Fibroblast of skin of scalp (primary cell): ENCODE data around the gene IWS1. TPM values are rescaled to one million over a fixed set of nuclear protein-coding genes. Genes with fewer than 3 reads are reported as not detected.
"Not testable (repeated sequence)": the region's sequence is repeated elsewhere in the genome, so short reads cannot be mapped to it uniquely, and the experiment has no call there.

Source experiments
- DNase-seq: peaks from one replicate; pipeline ENCODE4 v3.0.0-alpha.2; 2013
- polyA plus RNA-seq, 2 experiments: library from polyadenylated mRNA; unstranded; fragments of 120-200 nt; gene quantifications; one replicate each; pipeline ENCODE4 v1.2.1, GENCODE V29; 2013; ENCODE audit not compliant: insufficient read length in 2 of 2

Gene IWS1
- polyA plus RNA-seq (2013, experiment 1 of 2; ENCODE audit: insufficient read length): 52.6 TPM
- 56.6 TPM for polyA plus RNA-seq (2013, experiment 2 of 2; ENCODE audit: insufficient read length)

DNA sequence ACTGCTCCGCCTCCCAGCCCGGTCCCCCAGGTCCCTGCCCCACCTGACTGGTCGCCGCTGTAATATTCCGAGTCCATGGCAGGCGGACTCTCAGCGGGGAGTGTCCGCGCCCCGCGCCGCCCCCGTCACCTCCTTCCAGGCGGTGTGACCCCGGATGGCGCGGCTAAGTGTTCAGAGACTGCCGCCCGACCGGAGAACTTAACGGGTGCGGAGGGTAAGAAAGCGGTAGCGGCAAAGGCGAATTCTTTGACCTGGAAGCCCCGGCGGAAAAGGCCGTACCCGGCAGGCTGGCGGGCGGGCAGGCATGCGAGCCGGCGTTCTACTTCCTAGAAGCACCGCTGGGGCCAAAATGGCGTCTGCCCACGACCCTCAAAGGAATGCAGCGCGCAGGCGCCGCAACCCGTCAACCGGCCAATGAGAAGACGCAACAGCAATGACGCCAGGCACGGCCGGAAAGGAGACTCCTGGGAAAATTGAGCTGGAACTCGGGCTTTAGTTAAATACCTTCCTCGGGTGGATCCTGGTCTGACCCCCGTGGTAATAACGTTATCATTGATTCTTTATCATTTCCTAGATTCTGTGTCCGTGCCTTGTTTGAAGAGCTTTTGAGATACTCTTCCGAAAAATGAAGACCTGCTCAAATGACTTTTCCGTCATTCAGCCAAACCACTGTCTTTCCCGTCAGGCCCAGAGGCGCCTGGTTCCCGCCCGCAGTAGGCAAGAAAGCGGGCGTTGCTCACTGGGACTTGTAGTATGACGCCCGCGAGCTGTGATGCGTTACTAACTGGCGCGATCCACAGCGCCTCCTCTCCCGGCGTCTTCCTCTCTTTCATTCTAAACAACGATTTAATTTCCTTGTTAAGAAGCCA is at the start of gene IWS1:
Gene IWS1 (minus strand): TSS at position 358 of the 869 bp plus-strand sequence. CDS start 281 bp downstream, at position 77.
- peak; percentile 97 for DNase-seq

DNA sequence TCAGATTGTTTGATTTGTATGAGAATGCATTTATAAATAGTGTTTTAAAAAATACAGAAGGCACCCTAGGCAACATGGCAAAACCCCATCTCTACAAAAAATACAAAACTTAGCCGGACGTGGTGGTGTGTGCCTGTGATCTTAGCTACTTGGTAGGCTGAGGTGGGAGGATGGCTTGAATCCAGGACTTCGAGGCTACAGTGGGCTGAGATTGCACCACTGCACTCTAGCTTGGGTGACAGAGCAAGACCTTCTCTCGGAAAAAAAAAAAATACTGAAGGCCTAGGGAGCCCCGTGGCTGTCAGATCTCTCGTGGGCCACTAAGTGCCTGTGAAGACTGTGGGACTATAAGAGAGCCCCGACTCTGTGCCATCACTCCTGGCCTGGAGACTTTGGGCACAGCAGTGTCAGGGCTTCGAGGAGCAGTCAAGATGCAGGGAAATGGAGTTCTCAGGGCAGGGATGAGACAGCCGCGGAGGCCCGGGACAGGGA is 49.7 kb upstream of the IWS1 start:
- no peak for DNase-seq

DNA sequence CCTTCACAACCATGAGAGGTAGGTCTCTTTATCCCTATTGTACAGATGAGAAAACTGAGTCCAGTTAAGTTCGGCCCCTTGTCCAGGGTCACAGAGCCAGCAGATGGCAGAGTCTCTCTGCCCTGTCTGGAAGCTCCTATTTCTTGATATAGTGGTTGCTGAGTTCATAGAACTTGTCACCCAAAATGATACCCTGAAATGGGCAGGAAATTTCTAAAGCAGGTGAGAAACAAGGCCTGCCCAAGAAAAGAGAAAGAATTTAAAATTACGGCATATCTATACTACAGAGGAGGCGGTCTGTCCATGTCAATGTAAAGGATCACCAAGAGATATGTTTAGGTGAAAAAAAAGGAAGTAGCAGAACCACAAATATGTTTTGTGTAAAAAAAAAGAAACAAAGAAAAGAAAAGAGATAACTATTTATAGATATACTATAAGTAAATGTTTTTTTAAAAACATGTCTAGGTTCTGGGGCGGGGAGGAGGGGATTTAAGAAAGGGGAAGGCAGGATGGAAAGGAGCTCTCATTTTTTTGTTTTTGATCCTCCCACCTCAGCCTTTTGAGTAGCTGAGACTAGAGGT is 49.0 kb upstream of the IWS1 start:
- DNase-seq: no peak

DNA sequence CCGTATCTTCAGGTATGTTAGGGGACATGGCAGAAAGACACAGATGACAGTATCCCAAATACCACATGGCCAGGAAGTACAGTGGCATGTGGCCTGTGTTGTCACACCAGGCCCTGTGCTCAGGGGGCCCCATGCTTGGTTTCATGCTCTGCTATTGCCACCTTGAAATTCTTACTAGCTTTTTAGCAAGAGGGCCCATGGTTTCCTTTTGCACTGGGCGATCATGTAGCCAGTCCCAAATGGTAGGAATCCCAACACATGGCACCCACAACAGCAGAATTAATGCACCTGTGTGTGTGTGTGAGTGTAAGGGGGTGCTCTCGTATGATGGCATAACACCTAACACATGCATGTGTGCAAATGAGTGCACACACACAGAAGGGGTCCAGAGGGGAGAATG is 48.4 kb upstream of the IWS1 start:
- DNase-seq: no peak

DNA sequence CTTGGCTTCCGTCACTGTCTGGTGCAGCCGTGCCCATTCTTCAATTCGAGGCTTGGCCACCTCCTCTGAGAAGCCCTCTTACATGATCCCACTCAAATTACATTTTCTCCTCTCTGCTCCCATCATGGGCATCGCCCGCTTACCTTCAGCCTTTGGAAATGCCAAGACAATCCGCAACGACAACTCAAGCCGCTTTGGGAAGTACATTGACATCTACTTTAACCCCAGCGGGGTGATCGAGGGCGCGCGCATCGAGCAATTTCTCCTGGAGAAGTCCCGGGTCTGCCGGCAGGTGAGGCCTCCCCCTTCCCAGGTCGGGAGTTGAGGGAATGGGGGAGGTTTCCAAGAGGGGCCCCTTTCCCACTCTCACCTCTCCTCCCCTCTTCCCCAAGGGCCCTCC is 47.5 kb upstream of the IWS1 start:
- DNase-seq: no peak

DNA sequence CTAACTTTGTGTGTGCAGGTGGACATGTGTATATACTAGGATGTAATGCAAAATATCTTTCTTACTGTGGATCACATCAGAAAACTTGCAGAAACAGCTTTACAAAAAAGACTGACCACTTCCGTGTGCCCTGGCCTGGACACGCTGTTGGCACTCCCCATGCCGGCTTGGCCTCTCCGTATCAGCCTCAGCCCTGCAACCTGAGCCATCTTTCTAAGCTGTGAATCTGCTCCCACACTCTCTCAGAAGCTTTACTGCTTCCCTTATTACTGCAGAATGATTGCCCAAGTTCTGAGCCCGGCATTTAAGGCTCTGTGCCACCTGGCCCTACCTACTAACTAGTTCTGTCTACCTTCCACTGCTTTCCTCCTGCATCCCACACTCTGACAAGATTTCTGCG is 47.0 kb upstream of the IWS1 start:
- DNase-seq: no peak

DNA sequence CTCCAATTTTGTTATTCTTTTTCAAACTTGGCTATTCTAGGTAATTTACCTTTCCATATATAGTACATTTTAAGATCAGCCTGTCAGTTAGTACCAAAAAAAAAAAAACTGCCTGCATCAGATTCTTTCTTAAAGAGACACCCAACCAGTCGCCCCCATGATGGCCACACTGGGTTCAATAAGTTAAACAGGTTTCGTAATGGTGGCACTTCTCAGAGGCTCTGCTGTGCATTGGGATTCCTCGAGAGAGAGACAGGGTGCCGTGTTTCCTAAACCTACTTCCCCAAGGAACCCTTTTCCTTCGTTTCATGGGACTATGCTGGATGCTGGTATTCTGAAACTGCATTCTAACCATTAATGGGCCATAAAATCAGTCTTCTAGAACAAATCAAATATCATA is 46.6 kb upstream of the IWS1 start:
- no peak for DNase-seq

DNA sequence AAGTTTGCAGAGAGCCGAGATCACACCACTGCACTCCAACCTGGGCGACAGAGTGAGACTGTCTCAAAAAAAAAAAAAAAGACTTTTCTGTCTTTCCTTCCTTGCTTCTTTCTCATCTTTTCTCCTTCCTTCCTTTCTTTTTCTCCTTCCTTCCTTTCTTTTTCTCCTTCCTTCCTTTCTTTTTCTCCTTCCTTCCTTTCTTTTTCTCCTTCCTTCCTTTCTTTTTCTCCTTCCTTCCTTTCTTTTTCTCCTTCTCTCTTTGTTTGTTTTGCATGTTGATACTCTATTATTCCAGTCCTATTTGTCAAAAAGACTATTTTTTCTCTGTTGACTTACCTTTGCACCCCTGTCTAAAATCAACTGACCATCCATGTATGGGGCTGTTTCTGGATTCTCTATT is 46.1 kb upstream of the IWS1 start:
- not testable (repeated sequence) for DNase-seq

DNA sequence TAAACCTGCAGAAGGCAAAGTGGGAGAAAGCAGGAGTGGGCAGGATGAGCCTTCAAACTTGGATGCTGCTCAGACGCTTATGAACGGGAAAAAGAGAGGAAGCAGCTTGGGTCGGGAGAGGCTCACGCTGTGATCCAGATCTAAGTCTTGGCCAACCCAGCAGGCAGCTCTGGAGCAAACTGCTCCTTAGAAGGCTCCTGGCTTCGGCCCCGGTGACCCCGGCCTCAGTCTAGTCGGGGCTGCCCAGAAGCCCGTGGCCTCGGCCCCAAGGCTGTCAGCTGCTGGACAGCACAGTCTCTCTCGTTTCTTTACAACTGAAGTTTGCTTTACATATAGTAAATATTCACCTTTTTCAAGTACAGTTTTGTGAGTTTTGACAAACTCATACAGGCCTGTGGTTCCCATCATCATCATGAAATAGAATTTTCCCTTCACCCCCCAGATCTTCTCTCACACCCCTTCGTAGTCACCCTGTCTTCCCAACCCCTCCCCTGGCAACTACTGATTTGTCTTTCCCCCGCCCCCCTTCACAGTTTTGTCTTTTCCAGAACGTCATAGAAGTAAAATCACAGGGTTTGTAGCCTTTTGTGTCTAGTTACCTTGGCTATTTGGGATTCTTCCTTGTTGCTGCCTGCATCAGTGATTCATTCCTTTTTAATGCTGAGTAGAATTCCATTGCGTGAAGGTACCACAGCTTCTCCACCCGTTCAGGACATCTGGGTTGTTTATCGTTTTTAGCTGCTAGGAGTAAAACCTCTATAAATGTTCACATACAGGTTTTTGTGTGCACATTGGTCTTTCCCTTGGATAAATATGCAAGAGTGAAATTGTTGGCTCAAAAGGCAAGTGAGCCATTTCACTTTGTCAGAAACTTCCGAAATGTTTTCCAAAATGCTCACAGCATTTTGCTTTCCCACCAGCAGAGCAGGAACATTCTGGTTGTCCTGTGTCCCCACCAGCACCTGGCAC is 44.3 kb upstream of the IWS1 start:
- peak; percentile 8 for DNase-seq

DNA sequence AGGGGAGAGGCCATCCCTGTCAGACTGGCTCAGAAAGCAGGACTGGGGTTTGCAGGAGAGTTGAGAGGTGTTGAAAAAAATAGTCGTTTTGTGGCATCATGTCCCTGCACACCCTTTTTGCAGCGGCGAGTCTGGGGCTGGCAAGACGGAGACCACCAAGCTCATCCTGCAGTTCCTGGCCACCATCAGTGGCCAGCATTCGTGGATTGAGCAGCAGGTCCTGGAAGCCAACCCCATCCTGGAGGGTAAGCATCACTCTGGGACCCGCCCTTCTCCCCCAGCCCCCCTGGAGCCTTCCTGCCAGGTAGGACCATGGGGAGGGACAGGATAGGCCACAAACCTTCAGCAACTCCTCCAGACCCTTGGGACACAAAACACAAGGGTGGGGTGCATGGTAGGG is 43.4 kb upstream of the IWS1 start:
- no peak for DNase-seq

DNA sequence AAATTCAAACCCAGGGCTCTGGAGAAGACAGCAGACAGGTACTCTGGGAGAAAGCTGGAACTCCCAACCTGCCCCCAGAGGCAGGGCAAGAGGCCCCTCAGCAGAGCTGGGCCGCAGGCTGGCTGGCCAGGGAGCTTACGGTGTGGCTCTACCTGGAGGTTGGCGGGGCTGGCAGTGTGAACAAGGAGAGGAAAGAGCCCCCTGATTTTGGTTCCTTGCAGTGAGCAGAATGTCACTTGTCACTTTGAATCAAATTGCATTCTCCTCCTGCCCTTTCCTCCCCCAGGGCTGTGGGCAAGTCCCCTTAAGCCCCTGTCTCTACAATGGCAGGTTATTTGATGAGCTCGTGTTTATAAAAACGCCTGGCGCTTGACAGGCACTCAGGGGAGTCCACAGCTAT is 41.8 kb upstream of the IWS1 start:
- no peak for DNase-seq

DNA sequence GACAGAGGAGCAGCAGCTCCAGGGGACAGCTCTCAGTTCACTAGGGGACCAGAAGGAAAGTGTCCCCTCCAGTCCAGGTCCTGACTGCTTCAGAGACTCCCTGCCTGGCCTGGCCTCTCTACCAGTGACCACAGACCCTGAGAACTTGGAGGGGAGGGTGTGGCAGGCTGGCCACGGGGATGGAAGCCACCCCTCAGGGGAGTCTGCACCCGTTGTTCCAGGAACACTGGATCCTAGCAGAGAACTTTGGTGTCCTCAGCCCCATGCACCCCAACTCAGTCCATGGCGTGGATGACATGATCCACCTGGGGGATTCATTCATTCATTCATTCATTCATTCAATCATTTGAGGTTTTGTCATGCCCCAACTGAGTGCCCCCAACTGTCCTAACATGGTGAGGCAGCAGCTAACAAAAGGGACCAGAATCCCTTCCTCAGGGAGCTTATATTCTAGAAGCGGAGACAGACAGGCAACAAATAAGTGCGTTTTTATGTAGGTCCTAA is 41.1 kb upstream of the IWS1 start:
- DNase-seq: no peak

DNA sequence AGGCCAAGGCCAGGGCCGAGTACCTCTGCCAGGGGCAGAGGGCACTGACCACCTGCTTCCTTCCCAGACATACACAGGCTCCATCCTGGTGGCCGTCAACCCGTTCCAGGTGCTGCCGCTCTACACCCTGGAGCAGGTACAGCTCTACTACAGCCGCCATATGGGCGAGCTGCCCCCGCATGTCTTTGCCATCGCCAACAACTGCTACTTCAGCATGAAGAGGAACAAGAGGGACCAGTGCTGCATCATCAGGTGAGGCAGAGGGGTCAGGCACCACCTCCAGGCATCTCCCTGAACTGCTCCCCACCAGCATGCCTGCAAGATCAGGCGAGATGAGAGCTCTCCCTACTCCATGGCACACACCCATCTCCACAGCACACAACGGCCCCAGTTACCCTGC is 40.3 kb upstream of the IWS1 start:
- no peak for DNase-seq

DNA sequence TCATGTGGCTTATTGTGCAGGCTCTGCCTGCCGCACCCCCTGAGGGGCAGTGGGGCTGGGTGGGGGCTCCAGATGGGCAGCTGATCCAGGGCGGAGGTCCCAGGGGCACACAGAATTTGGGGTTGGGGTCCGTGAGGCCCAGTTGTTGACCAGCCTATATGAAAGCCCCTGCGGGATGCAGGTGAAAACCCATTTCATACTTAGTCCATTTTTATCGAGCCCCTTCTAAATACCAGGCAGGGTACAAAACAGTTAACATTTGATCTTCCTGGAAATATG is 39.8 kb upstream of the IWS1 start:
- no peak for DNase-seq

DNA sequence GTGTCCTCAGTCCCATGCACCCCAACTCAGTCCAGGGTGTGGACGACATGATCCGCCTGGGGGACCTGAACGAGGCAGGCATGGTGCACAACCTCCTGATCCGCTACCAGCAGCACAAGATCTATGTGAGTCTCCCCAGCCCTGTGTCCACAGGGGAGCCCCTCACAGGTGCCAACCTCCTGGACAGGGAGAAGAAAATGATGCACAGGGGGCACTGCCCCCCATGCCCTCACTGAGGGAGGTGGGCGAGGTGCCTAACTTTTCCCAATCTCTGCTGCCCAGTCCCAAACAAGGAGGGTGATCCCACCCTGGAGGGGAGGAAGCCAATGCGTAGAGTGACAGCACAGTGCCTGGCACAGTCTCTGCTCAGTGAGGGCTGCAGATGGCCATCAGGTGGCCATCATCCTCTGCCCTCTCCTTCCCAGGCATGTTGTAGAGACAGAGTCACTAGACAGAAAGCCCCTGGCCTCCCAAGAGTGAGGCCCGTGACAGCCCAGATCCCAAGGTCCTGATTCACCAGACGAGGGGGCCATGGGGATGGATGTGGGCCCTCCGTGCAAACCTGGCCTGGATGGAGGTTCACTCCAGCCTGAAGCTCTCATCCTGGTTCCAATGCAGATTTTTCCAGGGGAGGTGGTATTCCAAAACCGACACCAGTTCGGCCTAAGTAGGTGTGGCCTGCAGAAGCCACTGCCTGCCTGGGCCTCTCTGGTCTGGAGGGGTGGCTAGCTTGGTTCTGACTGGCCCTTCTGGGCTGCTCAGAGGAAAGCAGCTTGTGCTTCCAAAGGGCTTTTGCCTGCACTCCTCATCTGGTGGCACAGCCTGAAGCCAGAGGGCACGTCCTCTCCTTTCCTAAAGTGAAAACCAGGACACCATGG is 39.2 kb upstream of the IWS1 start:
- DNase-seq: no peak

DNA sequence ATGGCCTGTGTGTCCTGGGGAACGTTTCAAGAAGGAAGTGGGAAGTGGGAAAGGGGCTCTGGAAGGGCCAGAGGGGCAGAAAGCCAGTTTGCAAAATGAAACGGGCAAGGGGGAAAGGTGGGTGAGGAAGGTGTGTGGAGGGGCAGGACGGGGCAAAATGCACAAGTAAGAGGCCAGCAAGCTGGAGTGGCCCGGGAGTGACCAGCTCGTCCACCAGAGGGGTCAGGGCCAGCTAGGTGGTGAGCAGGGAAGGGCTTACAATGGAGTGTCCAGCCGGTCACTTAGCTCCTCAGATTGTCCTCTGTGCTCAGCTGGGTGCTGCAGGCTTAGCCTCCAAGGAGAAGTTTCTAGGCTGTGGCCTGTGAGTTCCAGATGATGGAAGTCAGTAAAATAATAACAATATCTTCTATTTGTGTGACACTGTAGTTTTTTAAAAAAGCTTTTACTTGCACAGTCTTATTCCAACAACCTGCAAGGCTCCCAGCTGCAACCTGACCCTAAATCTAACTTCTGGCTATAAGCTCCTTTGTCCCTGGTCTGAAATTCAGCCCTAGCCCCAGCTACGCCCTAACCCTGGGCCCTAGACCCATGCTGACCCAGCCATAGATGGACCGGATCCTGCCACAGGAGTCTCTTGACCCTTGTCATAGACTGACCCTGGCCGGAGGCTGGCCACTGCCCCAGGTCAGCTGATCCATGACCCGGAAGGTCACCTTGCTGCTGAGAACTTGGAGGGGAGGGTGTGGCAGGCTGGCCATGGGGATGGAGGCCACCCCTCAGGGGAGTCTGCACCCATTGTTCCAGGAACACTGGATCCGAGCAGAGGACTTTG is 38.4 kb upstream of the IWS1 start:
- DNase-seq: no peak

DNA sequence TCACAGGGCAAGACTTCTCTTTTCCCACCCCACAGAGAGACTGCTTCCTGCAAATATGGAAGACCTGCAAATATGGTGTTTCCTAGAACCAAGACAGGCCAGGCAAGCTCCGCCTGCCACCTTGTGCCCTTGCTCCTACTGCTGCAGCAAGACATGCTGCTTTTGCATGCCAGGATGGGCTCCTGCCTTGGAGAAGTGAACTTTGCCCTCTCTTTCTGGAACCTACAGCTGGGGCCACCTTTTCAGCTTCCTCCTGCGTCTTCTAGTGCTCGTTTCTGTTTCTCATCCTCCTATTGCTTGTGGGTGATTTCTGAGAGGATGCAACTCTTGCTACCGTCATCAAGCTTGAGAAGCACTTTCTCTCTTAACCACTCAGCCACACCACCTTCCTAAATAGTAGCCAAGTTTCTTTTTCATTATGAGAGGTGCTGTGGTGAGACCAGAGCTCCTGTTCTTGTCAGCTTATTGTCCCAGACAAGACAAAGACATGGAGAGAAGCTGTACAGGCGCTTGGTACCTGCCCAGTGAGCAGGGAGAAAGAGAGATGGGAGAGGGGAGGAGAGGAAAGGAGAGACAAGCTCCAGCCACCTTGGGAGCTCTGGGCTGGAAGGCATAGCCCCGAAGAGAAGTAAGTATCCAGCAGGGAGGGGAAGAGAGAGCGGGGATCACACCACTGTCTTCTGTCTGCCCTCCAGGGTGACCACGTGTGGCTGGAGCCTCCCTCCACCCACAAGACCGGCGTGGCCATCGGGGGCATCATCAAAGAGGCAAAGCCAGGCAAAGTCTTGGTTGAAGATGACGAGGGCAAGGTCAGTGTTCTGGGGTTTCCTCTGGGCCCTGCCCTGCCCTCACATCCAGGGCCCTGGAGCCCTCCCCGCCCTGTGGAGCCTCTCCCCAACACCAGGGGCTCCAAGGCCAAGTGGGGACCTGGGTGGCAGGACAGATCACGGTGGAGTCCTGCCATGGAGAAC is 37.5 kb upstream of the IWS1 start:
- DNase-seq: no peak

DNA sequence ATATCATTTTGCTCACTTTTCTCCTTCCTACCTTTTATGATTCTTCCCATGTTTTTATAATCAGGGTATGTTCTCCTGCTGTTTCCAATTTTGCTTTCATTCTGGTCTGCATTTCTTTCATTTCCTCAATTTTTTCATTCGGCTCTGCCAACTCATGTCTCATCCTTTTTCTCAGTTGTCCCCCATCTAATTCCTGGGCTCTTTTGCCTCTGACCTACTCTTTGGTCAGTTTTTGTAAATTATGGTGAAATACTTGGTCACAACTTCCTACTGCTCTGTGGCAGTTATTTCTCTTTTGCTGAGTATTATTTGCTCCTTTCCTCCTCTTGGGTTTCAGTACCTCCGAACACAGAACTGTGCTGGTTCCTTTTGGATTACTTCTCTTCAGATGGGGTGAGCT is 36.6 kb upstream of the IWS1 start:
- DNase-seq: no peak

DNA sequence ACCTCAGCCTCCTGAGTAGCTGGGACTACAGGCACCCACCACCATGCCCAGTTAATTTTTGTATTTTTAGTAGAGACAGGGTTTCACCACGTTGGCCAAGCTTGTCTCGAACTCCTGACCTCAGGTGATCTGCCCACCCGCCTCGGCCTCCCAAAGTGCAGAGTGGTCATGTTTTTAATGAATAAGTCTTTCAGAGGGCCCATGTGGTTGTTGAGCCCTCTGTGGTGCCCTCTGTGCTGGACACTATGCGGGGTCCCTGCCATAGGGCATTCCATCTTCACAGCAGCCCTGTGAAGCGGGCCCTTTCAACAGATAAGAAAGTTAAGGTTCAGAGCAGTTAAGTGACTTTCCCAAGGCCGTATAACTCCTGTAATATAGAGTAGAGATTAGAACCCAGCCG is 35.1 kb upstream of the IWS1 start:
- DNase-seq: no peak

DNA sequence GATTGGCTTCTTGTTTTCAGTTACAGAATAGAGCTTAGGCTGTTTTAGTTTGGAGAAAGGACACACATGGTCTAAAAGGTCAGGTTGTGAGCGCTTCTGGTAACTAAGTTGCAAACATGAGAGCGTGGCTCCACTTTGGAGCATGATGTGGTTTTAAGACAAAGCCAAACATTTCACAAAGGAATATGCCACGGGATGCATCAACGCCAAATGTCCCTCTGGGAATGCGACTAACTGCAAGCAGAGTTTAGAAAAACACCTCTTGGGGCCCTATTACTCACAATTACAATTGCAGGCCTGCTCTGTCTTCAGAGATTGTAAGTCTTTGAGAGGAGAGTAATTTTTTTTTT is 34.6 kb upstream of the IWS1 start:
- DNase-seq: peak; percentile 60
